ENCODE measurements around the gene BNIPL. TPM values are rescaled to one million over a fixed set of nuclear protein-coding genes. Genes with fewer than 3 reads are reported as not detected.

The BNIPL gene
- total and polyA plus RNA-seq, 2 of the 13 experiments (the other 11 are each of a cell fraction or from before 2014, with no cell fraction given) = 0.40 to 1.1 TPM

DNA sequence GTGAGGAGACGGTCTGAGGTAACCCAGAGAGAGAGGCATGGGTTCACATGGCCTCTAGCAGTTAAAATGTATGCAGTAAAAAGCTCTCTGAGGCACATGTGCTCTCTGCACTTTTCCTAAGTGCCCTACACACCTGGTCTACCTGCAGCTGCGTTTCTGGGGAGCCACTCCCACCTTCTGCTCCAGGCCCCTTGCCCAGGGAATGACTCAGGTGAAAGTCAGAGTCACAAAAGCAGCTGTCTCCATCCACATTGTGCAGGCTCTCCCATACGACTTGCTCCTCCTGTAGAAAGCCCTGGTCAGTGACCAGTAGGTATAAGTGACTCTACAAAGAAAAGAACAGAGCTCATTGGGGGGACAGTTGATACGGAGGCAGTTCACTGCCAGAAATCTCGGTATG is 38.4 kb upstream of the BNIPL start:
- ATAC-seq (no peak), FAIRE-seq (no peak), DNase-seq (ENCODE audit: low spot score) (no peak)
- H3K36me3 ChIP-seq (replicated peaks in 1 of 2; ENCODE audit: control insufficient read depth in 1 of 2, insufficient read depth in 2 of 2, low read length in 2 of 2) = peaks cover 12 to 36% of the 10 kb centered on the region in 2 experiments; a peak in 4 of 5 replicates
- TF ChIP-seq, protein P1, sequence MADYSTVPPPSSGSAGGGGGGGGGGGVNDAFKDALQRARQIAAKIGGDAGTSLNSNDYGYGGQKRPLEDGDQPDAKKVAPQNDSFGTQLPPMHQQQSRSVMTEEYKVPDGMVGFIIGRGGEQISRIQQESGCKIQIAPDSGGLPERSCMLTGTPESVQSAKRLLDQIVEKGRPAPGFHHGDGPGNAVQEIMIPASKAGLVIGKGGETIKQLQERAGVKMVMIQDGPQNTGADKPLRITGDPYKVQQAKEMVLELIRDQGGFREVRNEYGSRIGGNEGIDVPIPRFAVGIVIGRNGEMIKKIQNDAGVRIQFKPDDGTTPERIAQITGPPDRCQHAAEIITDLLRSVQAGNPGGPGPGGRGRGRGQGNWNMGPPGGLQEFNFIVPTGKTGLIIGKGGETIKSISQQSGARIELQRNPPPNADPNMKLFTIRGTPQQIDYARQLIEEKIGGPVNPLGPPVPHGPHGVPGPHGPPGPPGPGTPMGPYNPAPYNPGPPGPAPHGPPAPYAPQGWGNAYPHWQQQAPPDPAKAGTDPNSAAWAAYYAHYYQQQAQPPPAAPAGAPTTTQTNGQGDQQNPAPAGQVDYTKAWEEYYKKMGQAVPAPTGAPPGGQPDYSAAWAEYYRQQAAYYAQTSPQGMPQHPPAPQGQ (CRISPR knock-in tag; IDR thresholded peaks at IDR 0.05; ENCODE audit: borderline replicate concordance) = no peak
- H3K27ac ChIP-seq (ENCODE audit: extremely low read length, insufficient read depth, low read length) = no peak overlapping the region
- H3K4me1 ChIP-seq (ENCODE audit: insufficient read depth, low read length) = peaks cover 38% of the 10 kb centered on the region
- no TSS peak for BruUV-seq (replicated peaks)
- ChIA-PET CTCF (ENCODE audit: low intra/inter-chr PET ratio, low total read pairs) (no interaction called here), POLR2A (interaction anchor here (0.6 to 5.6 kb wide), 3 partner anchors 8 to 21 kb away, joined by 3 to 55 read pairs (median 5); partner anchors contain the start of gene MINDY1)
- no peaks in the 10 kb centered on the region for H3K27me3 ChIP-seq (ENCODE audit: control insufficient read depth in 1 of 2, insufficient read depth in 2 of 2, low read length in 2 of 2)
- no peak overlapping the region for H2AFZ ChIP-seq (ENCODE audit: low read length)
- intact Hi-C loops (cut with micrococcal nuclease; ENCODE audit: unreplicated experiment) (no loop called here), in situ Hi-C loops (cut with HindIII; ENCODE audit: extremely low pct_ligation_motif_present, low pct_unique_long_range_greater_than_20kb) (no loop called here)
- H3K9ac ChIP-seq (ENCODE audit: insufficient read depth, low read depth, low read length) = no peak overlapping the region
- H3K9me3 ChIP-seq (ENCODE audit: low read length) = no peaks in the 10 kb centered on the region
- WGBS (ENCODE audit: low lambda C conversion rate) = 85% methylated on average over 4 of the region's 5 CpGs
- H3K4me2 ChIP-seq (ENCODE audit: low read depth, low read length) = no peak overlapping the region
- no peaks in the 10 kb centered on the region for H3K79me2 ChIP-seq (ENCODE audit: insufficient read depth, low read length)
- no peaks in the 10 kb centered on the region for H4K20me1 ChIP-seq (ENCODE audit: insufficient read depth, low read length)
- H3K4me3 ChIP-seq (replicated peaks in 1 of 3; ENCODE audit: insufficient read depth in 1 of 3, low read depth in 2 of 3, low read length in 3 of 3) = no peak overlapping the region

DNA sequence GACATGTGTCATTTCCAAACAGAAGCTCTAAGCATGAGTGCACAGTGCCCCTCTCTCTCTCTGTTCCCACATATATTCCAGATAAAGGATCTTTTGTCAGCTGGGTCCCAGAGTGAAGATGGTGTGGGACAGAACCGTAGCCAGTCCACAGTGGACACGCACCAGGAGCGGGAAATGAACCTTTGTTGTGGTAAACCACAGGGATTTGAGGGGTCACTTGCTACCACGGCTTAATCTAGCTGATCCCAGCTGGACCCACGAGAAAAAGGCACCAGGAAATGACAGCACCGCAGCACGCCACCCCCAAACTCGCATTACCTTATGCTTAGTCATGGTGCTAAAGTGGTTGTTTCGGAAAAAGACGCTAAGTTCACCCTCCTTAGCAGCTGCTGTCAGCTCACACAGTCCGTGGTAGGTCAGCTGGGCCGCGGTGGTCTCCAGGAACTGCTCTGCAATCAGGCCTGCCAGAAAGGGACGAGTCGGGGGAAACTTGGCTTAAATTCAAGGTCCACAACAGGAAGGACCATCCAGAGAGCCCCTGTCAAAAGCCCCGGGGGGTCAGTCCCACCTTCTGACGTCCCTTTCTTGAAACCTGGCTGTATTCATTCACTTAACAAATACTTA is 37.2 kb upstream of the BNIPL start:
- no peak overlapping the region for H3K4me2 ChIP-seq (ENCODE audit: low read depth, low read length)
- peaks cover 2% of the 10 kb centered on the region for H3K79me2 ChIP-seq (ENCODE audit: insufficient read depth, low read length)
- no peak overlapping the region for H3K9ac ChIP-seq (ENCODE audit: insufficient read depth, low read depth, low read length)
- H3K27ac ChIP-seq (ENCODE audit: extremely low read length, insufficient read depth, low read length) = no peak overlapping the region
- ChIA-PET POLR2A (interaction anchor here (1.4 to 9.1 kb wide), 3 partner anchors 14 to 25 kb away, joined by 4 to 150 read pairs (median 5); partner anchors contain the start of gene ANXA9), CTCF (ENCODE audit: low intra/inter-chr PET ratio, low total read pairs) (no interaction called here)
- no peak overlapping the region for H3K4me3 ChIP-seq (replicated peaks in 1 of 3; ENCODE audit: insufficient read depth in 1 of 3, low read depth in 2 of 3, low read length in 3 of 3)
- H3K9me3 ChIP-seq (ENCODE audit: low read length) = no peaks in the 10 kb centered on the region
- no peak overlapping the region for H2AFZ ChIP-seq (ENCODE audit: low read length)
- no TSS peak for BruUV-seq (replicated peaks)
- WGBS (ENCODE audit: low lambda C conversion rate) = 93% methylated on average over 12 of the region's 17 CpGs
- in situ Hi-C loops (cut with HindIII; ENCODE audit: extremely low pct_ligation_motif_present, low pct_unique_long_range_greater_than_20kb) (no loop called here), intact Hi-C loops (cut with micrococcal nuclease; ENCODE audit: unreplicated experiment) (no loop called here)
- DNase-seq (ENCODE audit: low spot score) = no peak
- H3K4me1 ChIP-seq (ENCODE audit: insufficient read depth, low read length) = peaks cover 50% of the 10 kb centered on the region
- no peak for FAIRE-seq
- no peaks in the 10 kb centered on the region for H4K20me1 ChIP-seq (ENCODE audit: insufficient read depth, low read length)
- H3K36me3 ChIP-seq (replicated peaks in 1 of 2; ENCODE audit: control insufficient read depth in 1 of 2, insufficient read depth in 2 of 2, low read length in 2 of 2) = peaks cover 12 to 36% of the 10 kb centered on the region in 2 experiments; a peak in 4 of 5 replicates
- ATAC-seq = no peak
- no peaks in the 10 kb centered on the region for H3K27me3 ChIP-seq (ENCODE audit: control insufficient read depth in 1 of 2, insufficient read depth in 2 of 2, low read length in 2 of 2)
- TF ChIP-seq ZNF678 (CRISPR knock-in tag; IDR thresholded peaks at IDR 0.05) (no peak), ZNF781 (CRISPR knock-in tag; IDR thresholded peaks at IDR 0.05; ENCODE audit: borderline replicate concordance, not compliant biosample characterization) (no peak), ZBTB38 (CRISPR knock-in tag; IDR thresholded peaks at IDR 0.05) (no peak), HNF4G (IDR thresholded peaks at IDR 0.05; ENCODE audit: borderline replicate concordance, low read depth, low read length) (no peak), HNF4G (CRISPR knock-in tag; IDR thresholded peaks at IDR 0.05; ENCODE audit: borderline replicate concordance, low read depth) (no peak), RAD51 (IDR thresholded peaks at IDR 0.05; ENCODE audit: borderline replicate concordance) (no peak)
- TF ChIP-seq, protein P2, sequence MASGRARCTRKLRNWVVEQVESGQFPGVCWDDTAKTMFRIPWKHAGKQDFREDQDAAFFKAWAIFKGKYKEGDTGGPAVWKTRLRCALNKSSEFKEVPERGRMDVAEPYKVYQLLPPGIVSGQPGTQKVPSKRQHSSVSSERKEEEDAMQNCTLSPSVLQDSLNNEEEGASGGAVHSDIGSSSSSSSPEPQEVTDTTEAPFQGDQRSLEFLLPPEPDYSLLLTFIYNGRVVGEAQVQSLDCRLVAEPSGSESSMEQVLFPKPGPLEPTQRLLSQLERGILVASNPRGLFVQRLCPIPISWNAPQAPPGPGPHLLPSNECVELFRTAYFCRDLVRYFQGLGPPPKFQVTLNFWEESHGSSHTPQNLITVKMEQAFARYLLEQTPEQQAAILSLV (CRISPR knock-in tag; IDR thresholded peaks at IDR 0.05; ENCODE audit: borderline replicate concordance) = no peak
- TF ChIP-seq, protein P3, sequence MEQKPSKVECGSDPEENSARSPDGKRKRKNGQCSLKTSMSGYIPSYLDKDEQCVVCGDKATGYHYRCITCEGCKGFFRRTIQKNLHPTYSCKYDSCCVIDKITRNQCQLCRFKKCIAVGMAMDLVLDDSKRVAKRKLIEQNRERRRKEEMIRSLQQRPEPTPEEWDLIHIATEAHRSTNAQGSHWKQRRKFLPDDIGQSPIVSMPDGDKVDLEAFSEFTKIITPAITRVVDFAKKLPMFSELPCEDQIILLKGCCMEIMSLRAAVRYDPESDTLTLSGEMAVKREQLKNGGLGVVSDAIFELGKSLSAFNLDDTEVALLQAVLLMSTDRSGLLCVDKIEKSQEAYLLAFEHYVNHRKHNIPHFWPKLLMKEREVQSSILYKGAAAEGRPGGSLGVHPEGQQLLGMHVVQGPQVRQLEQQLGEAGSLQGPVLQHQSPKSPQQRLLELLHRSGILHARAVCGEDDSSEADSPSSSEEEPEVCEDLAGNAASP (CRISPR knock-in tag; IDR thresholded peaks at IDR 0.05; ENCODE audit: borderline replicate concordance) = no peak
- TF ChIP-seq, protein P4, sequence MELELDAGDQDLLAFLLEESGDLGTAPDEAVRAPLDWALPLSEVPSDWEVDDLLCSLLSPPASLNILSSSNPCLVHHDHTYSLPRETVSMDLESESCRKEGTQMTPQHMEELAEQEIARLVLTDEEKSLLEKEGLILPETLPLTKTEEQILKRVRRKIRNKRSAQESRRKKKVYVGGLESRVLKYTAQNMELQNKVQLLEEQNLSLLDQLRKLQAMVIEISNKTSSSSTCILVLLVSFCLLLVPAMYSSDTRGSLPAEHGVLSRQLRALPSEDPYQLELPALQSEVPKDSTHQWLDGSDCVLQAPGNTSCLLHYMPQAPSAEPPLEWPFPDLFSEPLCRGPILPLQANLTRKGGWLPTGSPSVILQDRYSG (CRISPR knock-in tag; IDR thresholded peaks at IDR 0.05) = no peak
